Stimulated activated CD8-positive, alpha-beta memory T cell treated with anti-CD3 and anti-CD28 coated beads, Interleukin-12 subunit alpha, Interleukin-12 subunit beta, amount 100 ng/mL, for 24 hours (primary cell): ENCODE results near the gene PRRX1.

Experiments used
- DNase-seq: peaks from one replicate; pipeline ENCODE4 v3.0.0-alpha.2; 2020; ENCODE audit errors: extremely low read depth

PRRX1 gene

GRCh38 chr1:170723518-170723917 lies 59.6 kb downstream of the PRRX1 start:
- DNase-seq = no peak

GRCh38 chr1:170725326-170725725 lies 61.4 kb downstream of the PRRX1 start:
- no peak for DNase-seq

- no peak for DNase-seq
Observed at GRCh38 chr1:170727963-170728362, 64.0 kb downstream of the PRRX1 start.

- DNase-seq = no peak
Observed at GRCh38 chr1:170729225-170730002, 65.5 kb downstream of the PRRX1 start.

GRCh38 chr1:170730014-170730413 lies 66.1 kb downstream of the PRRX1 start:
- no peak for DNase-seq

- DNase-seq = no peak
Observed at GRCh38 chr1:170730438-170730837, 66.5 kb downstream of the PRRX1 start.

GRCh38 chr1:170731566-170732251 lies 67.8 kb downstream of the PRRX1 start:
- DNase-seq = no peak

GRCh38 chr1:170732252-170732588 lies 68.3 kb downstream of the PRRX1 start:
- DNase-seq = no peak

- DNase-seq = no peak
Observed at GRCh38 chr1:170734412-170735175, 70.7 kb downstream of the PRRX1 start.

GRCh38 chr1:170735366-170736263 lies 71.7 kb downstream of the PRRX1 start:
- DNase-seq = no peak

GRCh38 chr1:170739803-170740202 lies 75.9 kb downstream of the PRRX1 start:
- no peak for DNase-seq

GRCh38 chr1:170741678-170742077 lies 77.7 kb downstream of the PRRX1 start:
- no peak for DNase-seq

GRCh38 chr1:170742600-170742999 lies 78.7 kb downstream of the PRRX1 start:
- no peak for DNase-seq

GRCh38 chr1:170743083-170743482 lies 79.2 kb downstream of the PRRX1 start:
- DNase-seq = no peak

- DNase-seq = no peak
Observed at GRCh38 chr1:170749549-170749948, 85.6 kb downstream of the PRRX1 start.

- DNase-seq = no peak
Observed at GRCh38 chr1:170749959-170750358, 86.0 kb downstream of the PRRX1 start.

GRCh38 chr1:170755795-170756194 lies 91.9 kb downstream of the PRRX1 start:
- DNase-seq = no peak

GRCh38 chr1:170758992-170759391 lies 95.1 kb downstream of the PRRX1 start:
- DNase-seq = no peak

GRCh38 chr1:170765279-170765678 lies 101.3 kb downstream of the PRRX1 start:
- DNase-seq = no peak

GRCh38 chr1:170765712-170766330 lies 101.9 kb downstream of the PRRX1 start:
- no peak for DNase-seq

- DNase-seq = no peak
Observed at GRCh38 chr1:170768929-170769328, 105.0 kb downstream of the PRRX1 start.
